ENCODE measurements around the gene CAB39. TPM values are rescaled to one million over a fixed set of nuclear protein-coding genes. Genes with fewer than 3 reads are reported as not detected.
A peak's percentile ranks its signal among the peaks of the same experiment; 100 is the strongest.

CAB39 gene
- total and polyA plus RNA-seq, 4 donors, result 19.4 to 123 (median 57.1) TPM

GRCh38 chr2:230762317-230762896 lies 49.8 kb downstream of the CAB39 start:
- H3K27ac ChIP-seq (ENCODE audit: low read depth in 1 of 2, low read length in 1 of 2), result no peak overlapping the region
- no peak overlapping the region for H3K4me3 ChIP-seq
- TF ChIP-seq CTCF (IDR thresholded peaks at IDR 0.05; ENCODE audit: control extremely low read depth, extremely low read depth), result peak; percentile 9
- H3K9me3 ChIP-seq (ENCODE audit: control insufficient read depth in 4 of 4, insufficient read depth in 3 of 4, low read length in 3 of 4), result no peaks in the 10 kb centered on the region
- H3K9ac ChIP-seq (ENCODE audit: insufficient read depth in 1 of 2, low read length in 2 of 2), result no peak overlapping the region
- ATAC-seq (ENCODE audit: insufficient read depth, low FRiP score) (no peak), DNase-seq (no peak)
- 86 to 87% methylated on average over 4 of the region's 4 CpGs for WGBS, 2 donors
- H3K27me3 ChIP-seq (ENCODE audit: control insufficient read depth in 3 of 3, insufficient read depth in 3 of 3, low read length in 2 of 3), result no peaks in the 10 kb centered on the region
- H3K36me3 ChIP-seq (ENCODE audit: control insufficient read depth in 4 of 4, insufficient read depth in 4 of 4, low read length in 4 of 4), result peaks cover 0 to 10% (median 7%) of the 10 kb centered on the region in 4 donors
- peaks cover 0 to 11% (median 0%) of the 10 kb centered on the region in 5 donors for H3K4me1 ChIP-seq (ENCODE audit: control insufficient read depth in 5 of 5, insufficient read depth in 5 of 5, low read length in 5 of 5)

- H3K4me1 ChIP-seq (ENCODE audit: control insufficient read depth in 5 of 5, insufficient read depth in 5 of 5, low read length in 5 of 5), result peaks cover 0 to 5% (median 0%) of the 10 kb centered on the region in 5 donors
- no peak overlapping the region for H3K9ac ChIP-seq (ENCODE audit: insufficient read depth in 1 of 2, low read length in 2 of 2)
- DNase-seq (no peak), ATAC-seq (ENCODE audit: insufficient read depth, low FRiP score) (no peak)
- WGBS, 2 donors, result 95% methylated on average over 1 of the region's 1 CpG
- no peak for TF ChIP-seq CTCF (IDR thresholded peaks at IDR 0.05; ENCODE audit: control extremely low read depth, extremely low read depth)
- H3K27me3 ChIP-seq (ENCODE audit: control insufficient read depth in 3 of 3, insufficient read depth in 3 of 3, low read length in 2 of 3), result no peaks in the 10 kb centered on the region
- H3K36me3 ChIP-seq (ENCODE audit: control insufficient read depth in 4 of 4, insufficient read depth in 4 of 4, low read length in 4 of 4), result peaks cover 0 to 13% (median 7%) of the 10 kb centered on the region in 4 donors
- H3K9me3 ChIP-seq (ENCODE audit: control insufficient read depth in 4 of 4, insufficient read depth in 3 of 4, low read length in 3 of 4), result no peaks in the 10 kb centered on the region
- H3K4me3 ChIP-seq, result no peak overlapping the region
- no peak overlapping the region for H3K27ac ChIP-seq (ENCODE audit: low read depth in 1 of 2, low read length in 1 of 2)
These were observed 51.7 kb downstream of the CAB39 start for GRCh38 chr2:230764346-230764745.

GRCh38 chr2:230765611-230766300 lies 53.1 kb downstream of the CAB39 start:
- Histone ChIP-seq H3K27me3 (ENCODE audit: control insufficient read depth in 3 of 3, insufficient read depth in 3 of 3, low read length in 2 of 3) (no peaks in the 10 kb centered on the region), H3K4me3 (no peak overlapping the region), H3K9me3 (ENCODE audit: control insufficient read depth in 4 of 4, insufficient read depth in 3 of 4, low read length in 3 of 4) (no peaks in the 10 kb centered on the region), H3K36me3 (ENCODE audit: control insufficient read depth in 4 of 4, insufficient read depth in 4 of 4, low read length in 4 of 4) (peaks cover 0 to 13% (median 5%) of the 10 kb centered on the region in 4 donors), H3K27ac (ENCODE audit: low read depth in 1 of 2, low read length in 1 of 2) (no peak overlapping the region), H3K9ac (ENCODE audit: insufficient read depth in 1 of 2, low read length in 2 of 2) (no peak overlapping the region), H3K4me1 (ENCODE audit: control insufficient read depth in 5 of 5, insufficient read depth in 5 of 5, low read length in 5 of 5) (peaks cover 0 to 3% (median 0%) of the 10 kb centered on the region in 5 donors)
- DNase-seq, result peak in 1 of 3 donors; percentile 8
- WGBS, 2 donors, result 50 to 80% methylated on average over 4 of the region's 4 CpGs
- TF ChIP-seq CTCF (IDR thresholded peaks at IDR 0.05; ENCODE audit: control extremely low read depth, extremely low read depth), result no peak
- no peak for ATAC-seq (ENCODE audit: insufficient read depth, low FRiP score)

All from lung (tissue), 12 donors.